HCEC 1CT (cell line): Measurements from ENCODE around the gene KCNMB2.
A peak's percentile ranks its signal among the peaks of the same experiment; 100 is the strongest.

Experiments
- DNase-seq: peaks from one replicate; pipeline ENCODE4 v3.0.0-alpha.2; 2017

Gene KCNMB2

GRCh38 chr3:178765472-178765871 is 229.2 kb downstream of the KCNMB2 start:
- no peak for DNase-seq

GRCh38 chr3:178767581-178767980 is 231.3 kb downstream of the KCNMB2 start:
- DNase-seq, result no peak

GRCh38 chr3:178768072-178768864 is 232.0 kb downstream of the KCNMB2 start:
- DNase-seq, result no peak

DNA sequence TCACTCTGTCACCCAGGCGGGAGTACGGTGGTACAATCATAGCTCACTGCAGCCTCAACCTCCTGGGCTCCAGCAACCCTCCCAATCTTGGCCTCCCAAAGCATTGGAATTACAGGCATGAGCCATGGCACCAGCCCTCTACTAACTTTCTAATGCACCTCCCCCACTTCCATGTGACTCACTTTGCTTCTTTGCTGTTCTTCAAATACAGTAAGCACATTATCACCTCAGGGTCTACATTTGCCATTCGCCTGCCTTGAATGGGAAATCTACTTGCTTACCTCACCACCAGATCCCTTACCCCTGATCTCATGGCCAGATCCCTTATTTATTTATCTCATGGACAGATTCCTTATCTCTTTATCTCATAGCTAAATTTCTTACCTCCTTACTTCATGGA is 235.3 kb downstream of the KCNMB2 start:
- DNase-seq, result no peak

DNA sequence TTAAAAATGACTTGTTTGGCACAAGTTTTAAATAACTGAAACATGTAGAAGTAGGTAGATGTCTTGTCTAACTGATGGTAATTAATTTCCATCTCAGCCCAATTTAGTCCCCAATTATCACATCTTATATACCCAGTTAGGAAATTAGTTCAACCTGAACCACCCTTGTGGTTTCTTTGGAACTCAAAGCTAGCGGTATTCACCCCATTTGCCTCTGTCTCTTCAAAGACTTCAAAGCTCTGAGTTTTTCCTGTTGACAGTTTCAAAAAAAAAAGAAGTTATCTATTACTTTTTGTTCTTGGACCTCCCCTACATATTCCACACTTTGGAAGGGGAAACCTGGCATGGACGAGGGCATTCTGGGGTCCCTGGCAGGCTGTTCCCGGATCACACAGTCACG is 236.5 kb downstream of the KCNMB2 start:
- DNase-seq, result no peak

GRCh38 chr3:178773358-178773757 is 237.1 kb downstream of the KCNMB2 start:
- no peak for DNase-seq

- peak; percentile 91 for DNase-seq
Observed at GRCh38 chr3:178777718-178778411, 241.6 kb downstream of the KCNMB2 start.

DNA sequence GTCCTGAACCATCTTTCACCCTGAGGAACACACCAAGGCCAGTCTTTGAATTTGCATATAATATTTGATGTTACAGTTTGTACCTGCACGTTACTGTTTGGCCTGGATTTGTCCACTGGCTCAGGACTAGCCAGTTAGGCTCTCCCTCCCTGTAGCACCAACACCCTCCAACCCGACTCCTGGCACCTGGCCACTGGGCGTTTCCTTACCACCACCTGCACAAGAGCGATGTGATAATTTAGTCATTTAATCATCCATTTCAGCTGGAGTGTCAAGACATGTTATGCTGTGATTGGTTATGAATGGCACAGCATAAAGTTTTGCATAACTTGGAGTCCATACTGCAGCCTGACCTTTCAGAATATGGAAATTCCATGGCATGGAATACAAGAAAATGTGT is 242.4 kb downstream of the KCNMB2 start:
- DNase-seq, result no peak

DNA sequence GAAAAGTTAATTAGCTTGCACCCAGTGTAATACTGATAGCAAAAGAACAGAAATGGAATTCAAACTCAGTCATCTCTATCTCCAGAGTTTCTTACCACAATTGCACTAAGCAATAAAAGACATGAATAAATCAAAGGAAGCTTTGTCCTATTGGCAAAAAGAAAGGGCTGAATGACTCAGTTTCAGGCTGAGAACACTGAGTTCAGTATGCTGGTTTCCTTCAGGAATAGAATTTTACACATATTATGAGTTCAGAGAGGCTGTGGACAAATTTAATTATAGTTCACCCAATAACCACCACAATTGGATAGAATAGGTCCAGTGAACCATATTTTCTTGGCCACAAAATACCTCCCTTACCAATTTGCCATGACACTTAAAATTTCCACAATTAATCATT is 249.7 kb downstream of the KCNMB2 start:
- peak; percentile 34 for DNase-seq

DNA sequence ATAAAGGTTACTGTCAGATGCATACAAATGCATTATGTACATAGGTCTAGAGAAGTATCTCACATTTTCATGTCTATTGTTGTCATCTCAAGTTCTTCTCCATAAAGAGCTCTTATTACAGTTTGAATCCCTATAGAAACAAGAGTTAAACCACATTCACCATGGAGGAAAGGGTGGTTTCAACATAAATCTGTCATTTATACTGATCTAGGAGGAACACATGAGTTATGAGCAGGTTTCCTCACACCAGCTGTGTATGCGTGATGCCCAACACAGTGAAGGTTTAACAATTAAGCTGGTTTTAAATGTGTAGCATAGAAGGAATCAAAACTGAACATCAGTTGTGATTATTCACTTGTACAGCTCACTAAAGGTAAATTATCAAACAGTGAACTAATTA is 251.7 kb downstream of the KCNMB2 start:
- DNase-seq, result no peak

- DNase-seq, result no peak
Observed at GRCh38 chr3:178794711-178795110, 258.5 kb downstream of the KCNMB2 start.

DNA sequence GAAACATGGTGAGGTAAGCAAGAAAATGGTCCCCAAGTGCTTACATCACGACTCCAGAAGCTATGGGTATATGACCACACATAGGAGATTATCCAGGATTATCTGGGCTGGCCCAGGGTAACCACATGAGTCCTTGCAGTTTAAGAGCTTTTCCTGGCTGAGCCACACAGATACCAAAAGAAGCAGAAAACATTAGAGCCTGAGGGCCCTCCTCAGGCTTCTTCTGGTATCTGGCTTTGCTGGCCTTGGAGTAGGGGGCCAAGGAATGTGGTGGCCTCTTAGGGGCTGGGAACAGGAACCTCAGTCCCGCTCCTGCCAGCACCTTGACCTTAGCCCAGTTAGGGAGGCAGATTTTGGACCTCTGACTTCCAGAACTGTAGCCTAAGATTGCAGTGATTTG is 259.1 kb downstream of the KCNMB2 start:
- no peak for DNase-seq

DNA sequence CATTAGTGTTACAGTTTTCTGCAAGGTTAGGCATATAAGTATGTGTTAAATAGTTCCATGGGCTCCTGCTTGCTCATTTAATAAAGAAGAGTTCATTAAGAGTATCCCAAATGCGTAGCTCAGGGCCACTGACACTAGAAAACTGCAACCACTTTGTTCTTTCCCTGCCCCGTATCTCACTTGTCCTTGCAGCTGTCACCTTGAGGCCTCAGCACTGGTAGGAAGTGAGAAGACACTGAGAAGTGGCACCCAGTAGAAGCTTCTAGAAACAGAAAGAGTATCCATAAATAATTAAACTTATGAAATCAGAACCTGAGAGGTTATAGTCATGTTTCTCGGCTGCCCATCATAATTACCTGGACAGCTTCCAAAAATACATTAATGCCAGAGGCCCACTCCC is 266.0 kb downstream of the KCNMB2 start:
- no peak for DNase-seq

DNA sequence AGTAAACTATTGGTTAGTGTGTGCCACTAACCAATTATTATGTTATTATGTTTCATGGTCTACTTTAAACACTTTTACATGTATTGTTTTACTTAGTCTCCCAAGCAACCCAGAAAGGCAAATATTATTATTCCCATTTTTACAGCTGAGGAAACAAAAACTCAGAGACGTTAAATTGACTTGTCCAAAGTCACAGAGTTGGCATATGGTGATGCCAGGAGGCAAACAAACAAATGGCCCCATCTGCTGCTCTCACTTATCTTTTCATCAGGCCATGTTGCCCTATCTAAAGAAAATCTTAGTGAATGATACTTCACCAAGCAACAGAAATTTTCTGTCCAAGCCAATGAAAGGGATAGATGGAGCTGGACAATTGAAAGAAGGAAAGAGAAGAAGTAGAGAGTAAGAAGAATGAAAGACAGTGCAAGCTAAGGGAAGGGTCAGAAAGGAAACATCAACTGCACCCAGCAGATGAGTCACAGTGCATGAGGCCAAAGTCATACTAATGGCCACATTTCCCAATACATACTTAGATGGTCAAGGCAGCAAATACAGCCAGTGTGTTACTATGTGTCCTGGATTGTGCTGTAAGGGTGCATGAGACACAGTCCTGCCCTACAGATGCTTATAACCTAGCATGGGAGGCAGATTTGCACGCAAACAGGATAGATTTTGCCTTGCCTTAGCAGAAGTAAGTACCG is 266.9 kb downstream of the KCNMB2 start:
- peak; percentile 71 for DNase-seq

GRCh38 chr3:178804606-178805005 is 268.4 kb downstream of the KCNMB2 start:
- no peak for DNase-seq

GRCh38 chr3:178805741-178806140 is 269.5 kb downstream of the KCNMB2 start:
- no peak for DNase-seq

- DNase-seq, result no peak
Observed at GRCh38 chr3:178806651-178807050, 270.4 kb downstream of the KCNMB2 start.

- no peak for DNase-seq
Observed at GRCh38 chr3:178807694-178808093, 271.5 kb downstream of the KCNMB2 start.

DNA sequence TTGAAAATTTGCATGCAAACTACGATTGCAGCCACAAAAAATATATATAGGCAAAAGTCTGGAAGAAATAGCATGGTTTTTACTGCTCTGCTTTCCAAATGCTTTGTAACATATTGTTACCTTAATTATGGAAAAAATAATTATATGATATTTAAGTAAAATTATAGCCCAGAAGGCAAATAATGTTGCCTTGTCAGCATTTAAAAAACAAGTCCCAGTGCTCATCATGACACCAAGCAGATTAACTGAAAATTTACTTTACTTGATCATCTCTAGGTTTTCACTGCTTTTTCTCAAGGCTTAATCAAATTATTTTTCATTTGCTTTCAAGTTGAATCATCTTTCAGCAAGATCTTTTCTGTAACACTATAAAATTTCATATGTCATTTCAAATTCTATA is 272.5 kb downstream of the KCNMB2 start:
- no peak for DNase-seq

GRCh38 chr3:178810181-178810580 is 273.9 kb downstream of the KCNMB2 start:
- no peak for DNase-seq

- DNase-seq, result no peak
Observed at GRCh38 chr3:178822722-178823121, 286.5 kb downstream of the KCNMB2 start.

- DNase-seq, result peak; percentile 2
Observed at GRCh38 chr3:178823150-178823549, 286.9 kb downstream of the KCNMB2 start.

GRCh38 chr3:178823591-178824246 is 287.5 kb downstream of the KCNMB2 start:
- peak; percentile 61 for DNase-seq
